GM13977 (cell line): ENCODE results near the gene STAB2.

Experiments
- DNase-seq: peaks from one replicate; pipeline ENCODE4 v3.0.0; 2012; ENCODE audit warnings: low spot score
- in situ Hi-C: fragments of 300-500 bp; cut with MboI; formaldehyde crosslinking; loops from one replicate; pipeline ENCODE4 v1.12.0; 2022; ENCODE audit warnings: low sequenced_read_pairs, low pct_unique_long_range_greater_than_20kb, mixed read lengths, inconsistent platforms; ENCODE audit not compliant: unreplicated experiment
- TF ChIP-seq, protein P1 (sequence below): IDR thresholded peaks from 2 replicates; pipeline ENCODE4 v1.5.1; 2012; ENCODE audit warnings: mild to moderate bottlenecking, control low read depth; ENCODE audit not compliant: insufficient read depth; ENCODE audit errors: extremely low read depth, missing control alignments

Gene STAB2

DNA sequence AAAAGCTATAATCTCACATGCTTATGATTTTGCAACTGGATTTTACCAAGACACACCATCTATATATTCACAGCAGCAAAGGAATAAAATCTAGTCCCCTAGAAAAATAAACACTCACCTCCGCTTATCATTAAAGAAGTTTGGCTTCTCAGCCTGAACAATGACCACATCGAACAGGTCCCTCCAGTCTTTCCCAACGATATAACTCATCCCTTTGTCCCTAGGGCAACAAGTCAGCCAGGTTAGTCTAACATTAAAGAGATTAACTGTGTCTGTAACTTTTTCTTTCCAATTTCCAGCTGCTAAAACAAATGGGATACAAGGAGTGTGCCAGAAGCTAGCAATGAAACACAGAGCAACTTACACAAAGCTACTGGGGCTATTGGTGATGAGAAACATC, 206.0 kb downstream of the STAB2 start:
- TF ChIP-seq, protein P1, sequence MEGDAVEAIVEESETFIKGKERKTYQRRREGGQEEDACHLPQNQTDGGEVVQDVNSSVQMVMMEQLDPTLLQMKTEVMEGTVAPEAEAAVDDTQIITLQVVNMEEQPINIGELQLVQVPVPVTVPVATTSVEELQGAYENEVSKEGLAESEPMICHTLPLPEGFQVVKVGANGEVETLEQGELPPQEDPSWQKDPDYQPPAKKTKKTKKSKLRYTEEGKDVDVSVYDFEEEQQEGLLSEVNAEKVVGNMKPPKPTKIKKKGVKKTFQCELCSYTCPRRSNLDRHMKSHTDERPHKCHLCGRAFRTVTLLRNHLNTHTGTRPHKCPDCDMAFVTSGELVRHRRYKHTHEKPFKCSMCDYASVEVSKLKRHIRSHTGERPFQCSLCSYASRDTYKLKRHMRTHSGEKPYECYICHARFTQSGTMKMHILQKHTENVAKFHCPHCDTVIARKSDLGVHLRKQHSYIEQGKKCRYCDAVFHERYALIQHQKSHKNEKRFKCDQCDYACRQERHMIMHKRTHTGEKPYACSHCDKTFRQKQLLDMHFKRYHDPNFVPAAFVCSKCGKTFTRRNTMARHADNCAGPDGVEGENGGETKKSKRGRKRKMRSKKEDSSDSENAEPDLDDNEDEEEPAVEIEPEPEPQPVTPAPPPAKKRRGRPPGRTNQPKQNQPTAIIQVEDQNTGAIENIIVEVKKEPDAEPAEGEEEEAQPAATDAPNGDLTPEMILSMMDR, result no peak
- in situ Hi-C loops, result no loop called here
- no peak for DNase-seq

DNA sequence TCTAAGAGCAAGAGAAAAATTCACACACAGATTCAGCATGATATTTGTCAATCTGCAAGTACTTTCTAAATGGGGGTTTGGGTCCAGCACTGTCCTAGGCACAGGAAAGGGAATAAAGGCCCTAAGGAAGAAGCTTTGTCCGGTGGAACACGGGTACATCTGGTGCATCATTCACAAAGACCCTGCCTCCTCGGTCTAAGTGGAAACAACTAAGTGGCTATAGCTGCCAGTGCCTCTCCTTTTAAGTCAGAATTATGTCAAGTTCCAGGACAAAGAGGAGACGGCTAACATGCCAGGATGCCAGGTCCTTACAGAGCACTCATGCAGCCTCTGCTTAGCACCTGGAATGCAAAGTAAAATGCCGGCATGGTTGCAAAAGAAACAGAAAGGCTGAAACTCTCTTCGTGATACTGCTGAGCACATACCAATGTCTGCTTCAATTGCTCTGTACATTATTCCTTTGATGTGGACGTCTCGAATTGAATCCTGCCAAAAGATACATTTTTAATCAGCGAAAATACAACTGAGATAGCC, 206.5 kb downstream of the STAB2 start:
- in situ Hi-C loops, result no loop called here
- TF ChIP-seq, protein P1, result no peak
- no peak for DNase-seq

DNA sequence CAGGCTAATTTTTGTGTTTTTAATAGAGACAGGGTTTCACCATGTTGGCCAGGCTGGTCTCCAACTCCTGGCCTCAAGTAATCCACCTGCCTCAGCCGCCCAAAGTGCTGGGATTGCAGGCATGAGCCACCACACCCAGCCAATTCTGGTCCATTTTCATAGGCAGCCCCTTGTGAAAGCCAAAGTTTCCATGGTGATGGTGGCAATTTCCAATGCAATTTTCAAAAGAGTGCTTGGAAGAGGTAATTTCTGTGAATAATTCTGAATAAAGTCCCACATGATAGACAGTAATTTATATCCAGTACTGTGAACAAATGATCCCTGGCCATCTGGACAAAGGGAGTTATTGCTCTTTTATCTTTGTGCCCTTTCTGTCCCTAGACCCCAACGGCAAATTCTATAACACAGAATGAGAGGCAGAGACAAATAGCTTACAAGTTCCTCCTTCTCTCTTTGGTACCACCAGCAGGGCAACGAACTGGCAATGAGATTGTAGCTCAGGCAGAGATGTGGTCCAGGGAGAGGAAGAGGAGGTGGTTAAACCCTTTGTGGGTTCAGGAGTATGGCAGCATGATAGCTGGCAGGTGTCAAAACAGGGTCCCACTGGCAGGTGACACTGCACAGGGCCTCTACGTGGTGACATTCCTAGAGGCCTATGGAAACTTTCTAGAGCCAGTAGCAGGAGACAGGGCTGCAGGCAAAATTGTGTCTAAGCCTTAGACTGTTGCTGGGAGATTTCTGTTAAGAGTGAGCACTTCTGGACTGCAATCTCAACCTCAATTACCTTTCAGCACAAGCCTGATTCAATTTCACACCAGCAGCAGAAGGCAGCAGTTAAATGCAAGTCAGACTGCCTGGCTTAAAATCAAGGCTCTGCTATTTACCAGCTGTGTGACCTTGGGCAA, 207.5 kb downstream of the STAB2 start:
- in situ Hi-C loops, result no loop called here
- TF ChIP-seq, protein P1, result no peak
- no peak for DNase-seq

DNA sequence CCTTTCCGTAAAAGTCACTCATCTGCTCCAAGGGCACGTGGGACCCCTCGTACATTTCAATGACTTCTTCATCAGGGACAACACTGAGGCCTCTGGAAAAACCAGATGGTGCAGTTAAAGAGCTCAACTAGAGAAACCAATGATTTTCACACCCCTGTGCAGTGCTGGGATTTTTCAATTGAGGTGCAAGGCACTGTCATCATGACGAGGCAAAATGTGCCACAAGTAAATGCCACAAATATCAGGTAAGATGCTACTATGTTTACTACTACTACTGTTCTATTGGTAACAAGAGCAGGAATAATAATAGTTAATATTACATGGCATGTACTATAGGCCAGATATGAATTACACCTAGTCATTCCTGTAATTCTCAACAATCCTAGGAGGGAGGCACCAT, 211.5 kb downstream of the STAB2 start:
- TF ChIP-seq, protein P1, result no peak
- in situ Hi-C loops, result no loop called here
- DNase-seq, result no peak

DNA sequence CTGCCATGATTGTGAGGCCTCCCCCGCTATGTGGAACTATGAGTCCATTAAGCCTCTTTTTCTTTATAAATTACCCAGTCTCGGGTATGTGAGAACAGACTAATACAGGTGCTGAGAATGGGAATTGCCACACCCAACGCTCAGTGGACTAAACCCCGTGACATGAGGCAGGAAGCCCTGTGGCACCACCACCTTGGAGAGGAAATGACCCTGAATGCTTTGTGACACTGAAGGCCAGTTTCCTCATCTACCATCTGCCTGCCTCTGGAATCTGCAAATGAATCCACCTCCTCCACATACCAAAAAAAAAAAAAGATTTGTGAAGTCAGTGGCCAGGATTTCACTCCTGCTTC, 212.4 kb downstream of the STAB2 start:
- no peak for DNase-seq
- TF ChIP-seq, protein P1, result no peak
- in situ Hi-C loops, result no loop called here

DNA sequence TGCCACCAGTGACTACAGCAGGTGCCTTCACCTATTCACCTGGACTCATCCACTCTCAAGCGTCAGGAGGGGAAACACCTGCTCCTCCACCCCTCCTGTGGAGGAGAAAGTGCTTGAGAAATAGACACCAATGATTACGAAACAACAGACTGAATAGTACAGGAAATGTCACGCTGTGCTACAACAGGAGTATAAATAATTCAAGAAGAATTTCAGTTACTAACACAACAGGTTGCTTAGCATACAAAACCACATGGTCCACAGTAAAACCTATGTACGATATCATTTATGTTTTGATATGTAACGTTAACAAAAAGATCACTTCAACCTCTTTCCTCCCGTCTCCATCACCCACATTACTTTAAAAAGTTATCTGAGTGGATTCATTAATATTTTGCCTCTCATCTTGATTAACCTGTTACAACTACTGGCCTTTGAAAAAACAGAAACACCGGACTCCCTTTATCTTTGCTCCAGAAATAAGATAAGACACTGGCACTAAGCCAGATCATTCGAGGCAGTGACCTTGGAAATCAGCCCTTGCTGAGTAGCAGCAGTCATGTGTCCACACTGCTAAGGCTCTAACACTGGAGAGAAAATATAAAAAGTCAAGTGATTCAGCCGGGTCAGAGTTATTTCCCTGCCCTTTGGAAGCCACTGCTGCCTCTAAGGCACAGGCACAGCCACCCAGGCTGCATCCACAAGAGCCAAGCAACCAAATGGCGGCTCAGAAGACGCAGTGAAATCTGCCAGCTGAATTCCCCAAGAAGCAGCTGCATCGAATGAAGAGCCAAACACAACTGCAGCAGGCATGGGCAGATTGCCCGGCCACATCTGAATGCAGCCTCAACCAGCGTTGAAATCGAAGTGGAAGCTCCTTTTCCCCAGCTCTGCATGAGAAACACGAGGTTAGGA, 213.0 kb downstream of the STAB2 start:
- TF ChIP-seq, protein P1, result no peak
- in situ Hi-C loops, result no loop called here
- no peak for DNase-seq
